GM19023 (cell line): ENCODE data around the gene CEP128.

Experiments used
- ATAC-seq: cut with Tn5 transposase; IDR thresholded peaks from one replicate; pipeline ENCODE4 v1.9.1; 2021; ENCODE audit warnings: mild to moderate bottlenecking, moderate library complexity; ENCODE audit not compliant: unreplicated experiment

Gene CEP128

DNA sequence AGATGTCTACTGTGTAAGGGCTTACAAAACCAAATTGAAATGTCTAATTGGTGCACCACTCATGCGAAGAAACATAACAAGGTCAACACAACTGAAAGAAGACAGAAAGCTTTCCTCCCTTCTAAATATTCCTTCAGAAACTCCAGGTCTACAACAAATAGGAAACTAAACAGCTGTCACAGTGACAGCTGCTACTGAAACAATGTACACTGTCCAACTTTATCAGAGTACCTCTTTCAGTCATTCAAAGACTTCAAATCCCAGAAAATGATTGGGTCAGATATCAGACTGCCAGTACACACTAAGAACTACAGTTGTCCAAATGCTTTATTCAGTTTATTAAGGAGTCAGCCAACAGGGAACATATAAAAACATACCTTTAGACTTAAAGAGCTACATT, 35.2 kb downstream of the CEP128 start:
- no peak for ATAC-seq

DNA sequence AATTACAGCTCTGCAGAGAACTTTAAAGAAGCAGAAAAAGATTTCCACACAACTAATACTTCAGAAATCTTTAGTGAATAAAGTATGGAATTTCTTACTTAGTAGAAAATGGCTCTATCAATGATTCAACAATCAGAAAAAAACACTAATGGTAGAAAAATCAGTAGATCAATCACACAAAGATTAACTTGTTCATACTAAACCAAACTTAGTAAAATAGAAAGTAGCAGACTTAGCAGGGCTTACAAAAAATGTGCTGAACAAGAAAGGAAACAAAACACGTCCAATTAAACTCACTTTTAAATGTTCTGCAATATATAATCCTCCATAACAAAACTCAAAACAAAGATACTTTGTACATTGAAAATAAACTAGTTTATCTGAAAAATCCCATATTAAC, 38.9 kb downstream of the CEP128 start:
- ATAC-seq, result no peak

DNA sequence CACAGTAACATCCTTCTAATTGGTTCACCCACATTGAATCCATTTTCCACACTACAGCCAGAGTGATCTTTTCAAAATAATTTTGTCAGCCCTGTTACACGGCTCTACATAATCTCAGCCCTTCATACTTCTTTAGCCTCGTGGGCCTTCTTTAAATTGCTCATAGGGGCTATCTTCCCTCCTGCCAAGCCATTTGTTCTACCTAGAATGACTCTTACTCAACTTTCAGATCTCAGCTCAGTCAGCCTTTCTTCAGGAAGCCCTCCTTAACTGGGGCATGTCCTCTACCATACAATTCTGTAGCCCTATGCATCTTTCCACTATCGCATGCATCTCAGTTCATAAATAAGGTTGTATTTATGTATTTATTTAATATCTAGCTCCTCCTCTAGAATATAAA, 39.7 kb downstream of the CEP128 start:
- ATAC-seq, result no peak

DNA sequence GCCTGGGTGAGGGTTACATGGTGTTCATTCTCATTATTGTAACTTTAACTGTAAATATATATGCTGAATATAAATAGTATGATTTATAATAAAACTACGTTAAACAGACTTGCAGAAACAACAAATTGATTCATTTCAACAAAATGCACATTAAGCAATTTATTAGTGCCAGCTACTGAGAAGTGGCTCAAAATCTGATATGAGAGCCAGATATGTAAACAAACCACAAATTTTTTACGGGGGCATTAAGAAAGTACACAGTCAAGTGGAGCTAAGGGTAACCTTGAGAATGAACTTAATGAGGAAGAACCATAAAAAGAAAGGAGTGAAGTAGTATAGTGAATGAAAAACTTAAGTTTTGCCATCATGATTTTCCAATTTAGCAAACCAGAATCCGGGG, 40.3 kb downstream of the CEP128 start:
- ATAC-seq, result no peak

DNA sequence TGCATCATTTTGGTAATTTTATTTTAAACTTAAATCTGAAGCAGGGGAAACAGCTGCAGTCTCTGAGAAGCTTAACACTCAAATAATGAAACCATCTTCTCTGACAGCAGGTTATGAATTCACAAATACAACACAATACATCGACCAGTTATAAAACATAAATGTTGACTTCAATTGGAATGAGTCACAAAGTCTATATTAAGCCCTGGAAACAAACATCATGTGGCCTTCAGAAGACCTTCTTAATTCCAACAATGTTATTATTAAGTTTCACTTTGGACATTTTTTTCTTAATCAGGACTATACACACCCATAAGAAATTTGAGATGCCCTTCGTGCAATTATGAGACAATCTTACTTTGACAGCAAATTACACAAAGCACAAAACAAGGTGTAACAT, 68.9 kb downstream of the CEP128 start:
- ATAC-seq, result no peak

DNA sequence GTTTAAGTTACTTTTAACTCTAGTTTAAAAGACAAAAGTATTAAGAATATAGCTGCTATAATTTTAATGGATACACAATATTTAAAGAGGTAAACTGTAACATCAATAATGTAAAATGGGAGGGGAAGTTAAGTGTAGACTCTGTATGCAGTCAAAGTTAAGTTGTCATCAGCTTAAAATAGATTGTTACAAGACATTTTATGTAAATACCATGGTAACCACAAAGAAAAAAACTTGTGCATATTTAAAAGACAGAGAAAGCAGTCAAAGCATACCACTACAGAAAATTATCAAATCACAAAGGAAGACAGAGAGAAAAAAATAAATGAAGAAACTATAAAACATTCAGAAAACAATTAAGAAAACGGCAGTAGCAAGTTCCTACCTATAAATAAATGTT, 73.3 kb downstream of the CEP128 start:
- ATAC-seq, result no peak

DNA sequence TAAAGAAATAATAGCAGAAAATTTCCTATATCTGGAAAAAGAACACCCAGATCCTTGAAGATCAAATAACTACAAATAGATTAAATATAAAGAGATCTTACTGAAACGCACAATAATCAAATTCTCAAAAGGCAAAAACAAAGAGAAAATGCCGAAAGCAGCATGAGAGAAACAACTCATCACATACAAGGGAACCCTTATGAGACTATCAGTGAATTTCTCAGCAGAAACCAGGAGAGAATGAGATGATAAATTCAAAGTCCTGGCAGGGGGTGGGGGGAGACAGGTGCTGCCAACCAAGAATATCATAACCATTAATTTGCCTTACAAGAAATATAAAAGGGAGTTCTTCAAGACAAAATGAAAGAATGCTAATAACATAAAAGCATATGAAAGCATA, 73.7 kb downstream of the CEP128 start:
- no peak for ATAC-seq

DNA sequence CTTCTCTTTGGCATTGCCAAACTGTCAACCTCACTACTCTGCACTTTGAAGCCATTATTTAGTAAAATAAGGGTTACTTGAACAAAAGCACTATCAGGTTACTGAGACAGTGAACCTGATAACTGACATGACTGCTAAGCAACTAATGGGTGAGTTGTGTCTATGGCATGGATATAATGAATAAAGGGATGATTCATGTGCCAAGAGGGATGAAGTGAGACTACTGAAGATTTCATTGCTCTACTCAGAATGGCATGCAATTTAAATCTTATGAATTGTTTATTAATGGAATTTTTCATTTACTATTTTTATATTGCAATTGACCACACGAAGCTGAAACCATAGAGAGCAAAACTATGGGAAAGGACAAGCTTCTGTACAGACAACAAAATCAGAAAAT, 74.4 kb downstream of the CEP128 start:
- no peak for ATAC-seq

DNA sequence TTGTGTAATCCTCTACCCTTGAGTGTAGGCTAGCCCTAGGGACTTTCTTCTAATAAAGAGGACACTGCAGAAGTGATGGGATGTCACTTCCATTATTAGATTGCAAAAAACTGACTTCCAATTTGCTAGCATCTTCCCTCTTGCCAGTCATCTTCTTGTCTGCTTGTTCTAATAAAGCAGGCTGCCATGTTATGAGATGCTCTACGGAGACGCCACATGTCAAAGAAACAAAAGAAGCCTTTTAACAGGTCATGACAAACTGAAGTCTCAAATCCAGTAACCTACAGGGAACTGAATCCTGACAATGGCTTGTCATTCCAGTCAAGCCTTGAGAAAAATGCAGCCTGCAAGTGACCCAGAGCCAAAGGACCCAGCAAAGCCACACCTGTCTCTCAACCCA, 76.0 kb downstream of the CEP128 start:
- ATAC-seq, result no peak

DNA sequence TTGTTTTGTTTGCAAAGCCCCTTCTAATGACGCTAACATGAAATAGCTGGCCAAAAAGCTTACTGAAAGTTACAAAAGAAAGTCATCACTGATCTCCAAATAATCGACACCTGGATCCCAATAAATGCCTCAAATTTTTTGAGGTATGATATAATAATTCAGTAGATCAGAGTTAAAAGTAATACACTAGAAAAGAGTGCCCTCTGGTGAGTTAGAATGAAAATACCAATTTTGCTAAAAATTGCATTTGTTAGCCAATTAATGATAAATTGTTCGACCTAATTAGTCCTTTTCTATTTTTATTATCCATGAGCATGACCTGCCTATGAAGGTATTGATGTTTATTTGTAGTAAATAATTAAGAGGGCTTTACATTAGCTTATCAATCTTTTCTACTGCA, 78.6 kb downstream of the CEP128 start:
- no peak for ATAC-seq

DNA sequence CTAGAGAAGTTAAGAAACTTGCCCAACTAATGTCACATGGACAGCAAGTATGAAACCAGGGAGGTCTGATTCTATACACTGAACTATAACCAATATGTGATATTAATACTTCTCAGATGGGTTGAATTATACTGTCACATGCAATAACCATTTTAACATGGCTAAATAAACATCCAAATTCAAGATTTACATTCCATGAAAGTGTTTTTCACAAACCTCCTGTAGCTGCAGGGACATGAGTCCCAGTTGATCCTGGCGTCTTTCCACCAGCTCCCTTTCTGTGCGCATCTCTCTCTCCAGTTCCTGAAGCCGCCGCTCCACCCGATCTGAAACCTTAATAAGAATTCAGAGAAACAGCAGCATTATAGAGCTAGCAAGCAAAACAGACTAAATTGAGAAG, 79.0 kb downstream of the CEP128 start:
- ATAC-seq, result no peak

DNA sequence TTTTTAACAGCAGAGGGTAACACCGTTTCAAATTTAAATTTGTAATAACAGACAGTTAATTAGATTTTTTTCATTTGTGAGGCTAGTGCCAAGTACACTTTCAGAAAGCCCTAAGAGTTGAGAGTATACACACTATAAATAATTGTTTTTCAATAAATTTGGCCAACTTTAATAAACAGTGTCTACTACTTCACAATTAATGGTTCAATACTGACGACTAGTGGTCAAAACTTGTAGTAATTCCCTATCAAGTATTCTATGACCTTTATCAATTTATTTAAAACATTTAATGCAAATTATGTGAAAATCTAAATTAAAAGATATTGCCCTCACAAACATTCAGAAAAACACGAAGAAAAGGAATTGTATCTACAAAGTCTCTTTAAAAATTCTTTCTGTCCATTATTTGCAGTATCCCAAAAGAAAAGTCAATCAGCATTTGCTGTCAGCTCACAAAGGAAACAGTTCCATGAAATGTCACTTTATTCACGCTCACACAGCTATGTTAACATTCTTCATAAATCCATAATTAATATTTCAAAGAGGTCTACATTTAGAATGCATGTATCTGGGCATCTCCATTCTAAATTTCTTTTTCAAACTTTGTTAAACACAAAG, 91.2 kb downstream of the CEP128 start:
- no peak for ATAC-seq

DNA sequence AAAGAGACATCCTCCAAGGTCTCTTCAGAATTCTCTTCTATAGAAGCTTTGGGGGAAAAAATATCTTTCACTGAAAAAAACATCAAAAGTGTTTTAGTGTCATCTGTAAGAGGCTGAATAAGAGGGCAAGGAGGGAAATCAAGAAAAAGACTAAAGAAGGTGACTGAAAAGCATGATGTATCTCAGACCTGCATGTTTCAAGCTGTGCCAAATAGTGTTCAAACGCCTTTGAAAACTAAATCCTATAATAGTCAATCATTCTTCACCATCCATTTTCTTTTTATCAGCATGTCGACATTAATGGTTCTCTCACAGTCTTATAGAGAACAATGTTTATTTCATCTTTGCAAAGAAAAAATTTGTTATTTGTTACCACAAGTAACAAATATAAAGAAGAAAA, 94.5 kb downstream of the CEP128 start:
- ATAC-seq, result no peak

DNA sequence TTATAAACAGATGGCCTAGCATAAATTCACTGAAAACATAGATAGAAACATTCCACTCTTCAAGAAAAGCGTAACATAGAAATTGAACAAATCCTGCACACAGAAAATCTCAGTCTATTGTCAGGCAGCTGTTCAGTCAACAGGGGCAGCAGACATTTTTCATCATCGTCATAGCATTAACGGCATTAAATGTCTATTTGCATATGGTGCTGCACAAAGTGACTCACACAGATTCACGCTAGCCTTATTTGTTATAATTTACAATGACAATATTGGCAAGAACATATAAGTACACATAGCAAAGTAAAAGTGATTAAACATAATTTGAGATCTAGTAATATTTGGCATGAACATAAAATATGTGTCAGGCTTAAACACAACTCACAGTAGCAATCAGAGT, 95.7 kb downstream of the CEP128 start:
- no peak for ATAC-seq

DNA sequence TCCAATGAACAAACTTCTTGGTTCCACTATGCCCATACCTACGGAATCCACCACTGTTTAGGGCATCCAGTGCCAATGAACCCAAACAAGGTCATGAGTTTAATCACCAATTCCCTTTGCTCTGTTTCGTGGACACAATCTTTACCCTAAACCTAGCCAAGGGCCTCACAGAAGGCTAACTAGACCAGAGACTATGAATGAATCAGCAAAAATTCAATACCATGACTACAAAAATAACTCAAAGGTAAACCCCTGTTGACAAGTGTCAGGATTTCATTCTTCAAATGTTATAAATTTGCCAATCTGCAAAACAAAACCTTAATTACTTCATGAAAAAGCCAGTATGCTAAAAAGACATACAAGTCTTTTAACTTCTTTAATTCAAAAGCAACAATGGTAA, 96.7 kb downstream of the CEP128 start:
- ATAC-seq, result no peak

DNA sequence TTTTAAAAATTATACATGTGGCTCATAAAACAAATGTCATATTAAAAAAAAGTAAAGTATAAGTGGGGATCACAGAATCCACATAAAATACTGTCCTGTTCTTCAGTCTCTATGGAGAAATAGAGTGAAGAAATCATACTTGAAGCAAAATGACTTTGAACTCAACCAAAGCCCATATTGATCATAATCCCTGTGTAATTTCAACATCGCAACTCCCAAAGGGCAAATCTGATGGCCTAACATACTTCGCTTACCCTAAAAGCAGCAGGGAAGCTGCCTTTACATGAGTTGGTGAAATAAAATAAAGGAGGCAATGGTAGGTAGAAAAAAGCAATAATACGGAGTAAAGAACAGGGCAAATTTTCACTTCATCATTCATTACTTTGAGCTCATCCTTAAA, 101.8 kb downstream of the CEP128 start:
- ATAC-seq, result no peak

DNA sequence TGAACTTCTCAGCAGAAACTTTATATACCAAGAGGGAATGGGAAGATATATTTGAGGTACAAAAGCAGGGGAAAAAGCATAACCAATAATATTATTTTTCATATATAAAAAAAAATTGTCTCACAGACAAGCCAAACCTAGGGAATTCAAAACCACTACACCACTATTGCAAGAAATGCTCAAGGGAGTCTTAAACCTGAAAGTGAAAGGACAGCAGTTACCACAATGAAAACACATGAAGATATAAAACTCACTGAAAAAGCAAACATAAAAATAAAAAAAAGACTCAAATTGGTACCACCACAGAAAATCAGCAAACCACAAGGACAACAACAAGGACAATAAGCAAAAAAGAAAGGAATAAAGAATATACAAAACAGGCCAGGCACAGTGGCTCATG, 131.9 kb downstream of the CEP128 start:
- ATAC-seq, result no peak

DNA sequence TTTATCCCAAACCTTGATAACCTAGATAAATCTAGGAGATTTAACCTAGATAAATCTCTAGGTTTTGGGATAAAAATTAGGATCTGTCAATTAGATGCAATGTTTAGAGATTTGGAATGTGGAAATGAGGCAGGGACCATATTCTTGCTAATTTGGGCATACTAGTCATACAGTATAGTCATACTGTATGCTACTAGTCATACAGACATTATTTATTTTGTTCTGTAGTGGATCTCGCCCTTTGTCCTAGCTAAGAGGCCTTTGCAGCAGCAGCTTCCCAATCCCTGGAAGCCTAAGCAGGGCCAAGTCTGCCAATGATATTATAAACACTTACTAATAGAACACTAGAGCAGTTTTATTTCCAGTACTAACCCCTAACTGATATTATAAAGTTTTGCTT, 136.4 kb downstream of the CEP128 start:
- no peak for ATAC-seq

DNA sequence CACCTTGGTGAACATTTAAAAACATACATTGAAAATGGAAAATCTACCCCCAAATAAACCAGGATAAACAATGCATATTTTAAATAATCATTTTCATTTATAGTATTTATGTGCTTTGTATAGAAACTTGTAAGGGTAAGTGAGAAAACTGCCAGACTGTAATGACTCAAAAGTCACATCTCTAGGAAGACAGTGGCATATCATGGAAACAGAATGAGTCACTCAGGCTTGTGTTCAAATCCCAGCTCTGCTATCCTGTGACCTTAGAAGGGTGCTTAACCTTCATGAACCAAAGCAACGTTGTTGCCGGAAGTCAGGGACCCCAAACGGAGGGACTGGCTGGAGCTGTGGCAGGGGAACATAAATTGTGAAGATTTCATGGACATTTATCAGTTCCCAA, 142.7 kb downstream of the CEP128 start:
- no peak for ATAC-seq

DNA sequence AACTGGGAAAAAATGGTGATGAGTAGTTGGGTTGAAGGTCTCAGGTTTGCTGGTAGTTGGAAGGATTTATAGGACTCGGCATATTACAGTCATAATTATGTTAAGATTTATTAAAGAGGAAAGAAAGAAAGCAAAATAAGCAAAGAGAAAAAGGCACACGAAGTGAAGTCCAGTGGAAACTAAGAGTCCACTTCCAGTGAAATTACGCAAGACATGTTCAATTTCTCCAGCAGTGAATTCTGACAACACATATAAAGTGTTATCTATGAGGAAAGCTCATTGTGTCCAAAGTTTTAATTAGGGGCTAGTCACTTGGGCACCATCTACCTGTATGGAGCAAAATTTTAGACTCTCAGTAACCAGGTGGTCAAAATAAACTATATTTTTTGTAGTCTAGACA, 143.3 kb downstream of the CEP128 start:
- no peak for ATAC-seq

DNA sequence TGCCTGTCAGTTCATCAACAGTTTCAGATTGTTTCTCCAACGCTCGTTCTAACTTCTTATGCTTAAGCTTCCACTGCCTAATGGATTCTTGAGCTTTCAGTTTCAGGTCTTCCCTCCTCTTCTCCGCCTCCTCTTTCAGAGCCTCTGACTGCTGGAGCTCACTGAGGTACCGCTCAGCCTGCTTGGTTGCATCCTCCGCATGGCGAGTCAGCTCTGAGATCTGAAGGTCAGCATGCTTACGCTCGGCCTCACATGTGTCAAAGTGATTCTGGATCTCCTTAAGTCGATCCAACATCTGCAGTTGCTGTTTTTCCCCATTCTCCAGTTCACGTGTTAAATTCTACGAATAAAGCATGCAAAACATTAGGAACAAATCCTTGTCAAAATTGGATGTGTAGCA, 148.8 kb downstream of the CEP128 start:
- ATAC-seq, result no peak

DNA sequence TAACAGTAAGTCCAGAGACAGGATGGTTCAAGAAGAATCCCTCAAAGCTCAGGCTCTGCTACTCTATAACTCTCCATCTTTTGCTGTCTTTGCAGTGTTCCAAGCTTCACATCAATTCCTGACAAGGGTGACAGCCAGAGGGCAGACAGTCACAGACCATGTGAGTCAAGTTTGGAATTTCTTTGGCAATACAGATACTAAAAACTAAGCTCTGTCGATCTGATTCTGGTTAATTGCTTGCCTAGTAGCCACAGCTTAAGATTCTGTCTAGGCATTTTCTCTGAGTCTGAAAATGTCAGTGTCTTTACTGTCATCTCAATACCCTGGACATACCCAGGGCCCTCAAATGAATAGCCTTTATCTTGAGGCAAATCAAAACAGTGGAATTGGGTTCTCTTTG, 153.7 kb downstream of the CEP128 start:
- no peak for ATAC-seq

DNA sequence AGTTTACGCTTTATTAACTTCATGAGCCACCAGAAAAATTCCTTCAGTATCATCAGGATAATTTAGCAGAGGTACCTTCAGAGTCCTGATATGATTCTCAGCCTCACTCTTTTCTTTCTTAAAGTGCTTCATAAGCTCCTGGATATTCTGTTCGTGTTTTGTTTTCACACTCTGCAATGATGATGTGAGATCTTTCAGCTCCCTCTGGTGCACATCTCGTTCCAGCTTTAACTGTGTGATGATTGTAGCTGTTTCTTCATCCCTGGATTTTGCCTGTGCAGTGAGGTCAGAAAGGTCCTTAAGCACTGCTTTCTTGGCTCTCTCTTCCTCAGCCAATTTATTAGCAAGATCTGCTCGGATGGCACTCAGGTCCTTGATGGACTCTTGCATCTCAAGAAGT, 156.7 kb downstream of the CEP128 start:
- ATAC-seq, result no peak

DNA sequence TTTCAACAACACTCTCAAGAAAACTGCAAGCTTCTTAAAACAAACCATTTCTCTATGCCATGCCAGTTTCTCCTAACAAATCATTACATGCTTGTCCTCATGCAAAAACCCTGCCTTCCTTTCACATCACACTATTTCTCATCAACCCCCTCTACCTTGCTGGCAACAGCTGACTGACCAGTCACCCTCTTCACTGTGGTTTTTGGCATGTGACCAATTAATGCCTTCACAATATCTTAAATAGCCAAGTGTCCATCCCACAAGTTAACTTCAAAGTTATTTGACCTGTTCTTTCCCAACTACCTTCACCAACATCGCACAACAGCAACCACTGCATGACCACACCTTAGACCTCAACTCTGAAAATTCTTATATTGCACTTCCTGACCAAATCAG, 159.6 kb downstream of the CEP128 start:
- no peak for ATAC-seq
